Endodermal cell (in vitro differentiated cells): ENCODE measurements around the gene COP1. TPM values are rescaled to one million over a fixed set of nuclear protein-coding genes. Genes with fewer than 3 reads are reported as not detected.

Experiments used
- DNase-seq: peaks from one replicate; pipeline ENCODE4 v3.0.0-alpha.2; 2017
- H3K27ac ChIP-seq: 2 replicates; pipeline ENCODE4 v1.5.1; 2013; ENCODE audit warnings: mild to moderate bottlenecking, low read depth, low read length, moderate library complexity
- H3K27me3 ChIP-seq: 2 replicates; pipeline ENCODE4 v1.6.1; 2013; ENCODE audit warnings: mild to moderate bottlenecking, low read length, moderate library complexity; ENCODE audit not compliant: insufficient read depth, control insufficient read depth, poor library complexity, severe bottlenecking
- H3K36me3 ChIP-seq: 2 replicates; pipeline ENCODE4 v1.7.0; 2013; ENCODE audit warnings: mild to moderate bottlenecking, low read length, moderate library complexity; ENCODE audit not compliant: control insufficient read depth, insufficient read depth
- H3K4me1 ChIP-seq: one replicate; pipeline ENCODE4 v1.7.0; 2013; ENCODE audit warnings: low read length; ENCODE audit not compliant: control insufficient read depth, insufficient read depth
- H3K4me3 ChIP-seq: 2 replicates; pipeline ENCODE4 v1.5.1; 2013; ENCODE audit warnings: mild to moderate bottlenecking, low read length, moderate library complexity
- H3K9ac ChIP-seq: 2 replicates; pipeline ENCODE4 v1.6.1; 2013; ENCODE audit warnings: mild to moderate bottlenecking, low read length, moderate library complexity; ENCODE audit not compliant: poor library complexity, severe bottlenecking; ENCODE audit errors: extremely low read depth
- H3K9me3 ChIP-seq: 2 replicates; pipeline ENCODE4 v1.6.1; 2013; ENCODE audit warnings: mild to moderate bottlenecking, low read length, moderate library complexity; ENCODE audit not compliant: control insufficient read depth
- H3K27ac Mint-ChIP-seq: 2 replicates; pipeline ENCODE4 v1.8.0; 2020; ENCODE audit warnings: mixed read lengths
- H3K27me3 Mint-ChIP-seq: 2 replicates; pipeline ENCODE4 v1.8.0; 2021; ENCODE audit warnings: mild to moderate bottlenecking, mixed read lengths; ENCODE audit not compliant: insufficient read depth
- H3K36me3 Mint-ChIP-seq: 2 replicates; pipeline ENCODE4 v1.8.0; 2020; ENCODE audit warnings: low read depth, mixed read lengths
- H3K4me1 Mint-ChIP-seq: 2 replicates; pipeline ENCODE4 v1.8.0; 2020; ENCODE audit warnings: mixed read lengths
- H3K4me3 Mint-ChIP-seq: 2 replicates; pipeline ENCODE4 v1.8.0; 2020; ENCODE audit warnings: mild to moderate bottlenecking, moderate library complexity, mixed read lengths
- H3K9me3 Mint-ChIP-seq: 2 replicates; pipeline ENCODE4 v1.8.0; 2020; ENCODE audit warnings: mild to moderate bottlenecking, mixed read lengths
- CTCF ChIP-seq: fragments of 200-600 bp; sonication (generic); conservative IDR thresholded peaks from 2 replicates; pipeline ENCODE4 v1.5.0; 2021; ENCODE audit warnings: antibody characterized with exemption, mild to moderate bottlenecking
- WGBS, 2 experiments: methylation state at CpG; one replicate each; pipeline versions ENCODE4 v1.1.5 to v1.1.7; 2013; ENCODE audit warnings: missing lambda C conversion rate in 2 of 2, mixed read lengths in 1 of 2; ENCODE audit not compliant: insufficient coverage in 1 of 2, insufficient read length in 1 of 2; 5-methylcytosine and 5-hydroxymethylcytosine counted together
- total RNA-seq, 2 donors: library from RNA; stranded (reverse); fragmentation: NEBNext Ultra II Directional in 1 of 2; extraction: Animal tissue kit (Norgen Biotek cat#: 25700) in 1 of 2; gene quantifications; 2 replicates in 1 of 2; 3 replicates in 1 of 2; pipeline ENCODE4 v1.2.1, GENCODE V29; 2021

COP1 gene
- total RNA-seq, 2 donors from 2014 or later = 70.1 to 70.6 TPM

- H3K36me3 ChIP-seq = peaks cover 71% of the 10 kb centered on the region
- no peak for DNase-seq
- no peaks in the 10 kb centered on the region for H3K9me3 ChIP-seq
- Mint-ChIP-seq H3K27me3 (no peaks in the 10 kb centered on the region), H3K4me3 (no peak overlapping the region), H3K36me3 (peaks cover 46% of the 10 kb centered on the region), H3K4me1 (no peaks in the 10 kb centered on the region), H3K27ac (no peak overlapping the region), H3K9me3 (no peaks in the 10 kb centered on the region)
- no peak overlapping the region for H3K27ac ChIP-seq
- 80% methylated on average over 1 of the region's 1 CpG; no CpG with 5 or more reads in 1 of the 2 experiments for WGBS, 2 experiments
- no peak overlapping the region for H3K4me3 ChIP-seq
- no peaks in the 10 kb centered on the region for H3K4me1 ChIP-seq
- no peaks in the 10 kb centered on the region for H3K27me3 ChIP-seq
- no peak overlapping the region for H3K9ac ChIP-seq
- no peak for TF ChIP-seq CTCF
Measured at GRCh38 chr1:176111835-176112234, 95.3 kb downstream of the COP1 start.

GRCh38 chr1:176110203-176110602 is 96.9 kb downstream of the COP1 start:
- Mint-ChIP-seq H3K27ac (no peak overlapping the region), H3K9me3 (no peaks in the 10 kb centered on the region), H3K4me3 (no peak overlapping the region), H3K36me3 (peaks cover 42% of the 10 kb centered on the region), H3K4me1 (no peaks in the 10 kb centered on the region), H3K27me3 (no peaks in the 10 kb centered on the region)
- Histone ChIP-seq H3K9me3 (no peaks in the 10 kb centered on the region), H3K36me3 (peaks cover 69% of the 10 kb centered on the region), H3K27ac (no peak overlapping the region), H3K4me1 (no peaks in the 10 kb centered on the region), H3K27me3 (no peaks in the 10 kb centered on the region), H3K4me3 (no peak overlapping the region), H3K9ac (no peak overlapping the region)
- TF ChIP-seq CTCF = no peak
- WGBS, 2 experiments = 96% methylated on average over 1 of the region's 1 CpG; no CpG with 5 or more reads in 1 of the 2 experiments
- DNase-seq = no peak

GRCh38 chr1:176102768-176103350 is 104.2 kb downstream of the COP1 start:
- H3K36me3 Mint-ChIP-seq = peaks cover 51% of the 10 kb centered on the region
- H3K27me3 Mint-ChIP-seq = no peaks in the 10 kb centered on the region
- TF ChIP-seq CTCF = no peak
- Histone ChIP-seq H3K27me3 (no peaks in the 10 kb centered on the region), H3K4me3 (no peak overlapping the region), H3K9me3 (peaks cover 34% of the 10 kb centered on the region), H3K36me3 (peaks cover 65% of the 10 kb centered on the region), H3K4me1 (no peaks in the 10 kb centered on the region), H3K9ac (no peak overlapping the region), H3K27ac (no peak overlapping the region)
- 78% methylated on average over 1 of the region's 1 CpG; no CpG with 5 or more reads in 1 of the 2 experiments for WGBS, 2 experiments
- H3K4me1 Mint-ChIP-seq = no peaks in the 10 kb centered on the region
- no peak for DNase-seq
- no peak overlapping the region for H3K4me3 Mint-ChIP-seq
- peaks cover 23% of the 10 kb centered on the region for H3K9me3 Mint-ChIP-seq
- no peak overlapping the region for H3K27ac Mint-ChIP-seq
